Naive B cell (primary cell): ENCODE measurements around the gene RORB. TPM values are rescaled to one million over a fixed set of nuclear protein-coding genes. Genes with fewer than 3 reads are reported as not detected.

Experiments
- ATAC-seq, 2 donors: fragments of 150-1000 bp; cut with Tn5 transposase; 2 replicates each; pipeline ENCODE4 v1.10.0; 2021; ENCODE audit warnings: low read depth in 2 of 2, mild to moderate bottlenecking in 2 of 2, moderate library complexity in 2 of 2
- DNase-seq: peaks from one replicate; pipeline ENCODE4 v3.0.0; 2022
- H3K27ac Mint-ChIP-seq, 6 donors: one replicate each; pipeline ENCODE4 v1.8.0; 2020 to 2022; ENCODE audit warnings: mild to moderate bottlenecking in 6 of 6, mixed read lengths in 6 of 6, moderate library complexity in 5 of 6, inconsistent platforms in 2 of 6
- H3K27me3 Mint-ChIP-seq, 3 donors: one replicate each; pipeline ENCODE4 v1.8.0; 2021 to 2022; ENCODE audit warnings: mixed read lengths in 3 of 3, mild to moderate bottlenecking in 1 of 3
- H3K36me3 Mint-ChIP-seq, 2 donors: one replicate each; pipeline ENCODE4 v1.8.0; 2020 to 2022; ENCODE audit warnings: mixed read lengths in 2 of 2, inconsistent platforms in 1 of 2, mild to moderate bottlenecking in 1 of 2
- H3K4me1 Mint-ChIP-seq, 3 donors: one replicate each; pipeline ENCODE4 v1.8.0; 2020 to 2022; ENCODE audit warnings: mixed read lengths in 3 of 3, inconsistent platforms in 1 of 3, mild to moderate bottlenecking in 1 of 3, moderate library complexity in 1 of 3
- H3K4me3 Mint-ChIP-seq, 8 donors: one replicate each; pipeline ENCODE4 v1.8.0; 2020 to 2022; ENCODE audit warnings: mild to moderate bottlenecking in 8 of 8, mixed read lengths in 8 of 8, moderate library complexity in 8 of 8, inconsistent platforms in 2 of 8
- H3K9me3 Mint-ChIP-seq, 7 donors: one replicate each; pipeline ENCODE4 v1.8.0; 2020 to 2022; ENCODE audit warnings: mixed read lengths in 7 of 7, mild to moderate bottlenecking in 5 of 7, inconsistent platforms in 2 of 7, moderate library complexity in 1 of 7
- polyA plus RNA-seq, 6 donors: library from polyadenylated mRNA; unstranded; fragments of 300-500 nt; fragmentation: Illumina TruSeq; gene quantifications; one replicate each; pipeline ENCODE4 v1.2.3, GENCODE V29; 2021; ENCODE audit warnings: low read depth in 6 of 6

RORB gene
- polyA plus RNA-seq, 6 donors from 2014 or later = not detected

DNA sequence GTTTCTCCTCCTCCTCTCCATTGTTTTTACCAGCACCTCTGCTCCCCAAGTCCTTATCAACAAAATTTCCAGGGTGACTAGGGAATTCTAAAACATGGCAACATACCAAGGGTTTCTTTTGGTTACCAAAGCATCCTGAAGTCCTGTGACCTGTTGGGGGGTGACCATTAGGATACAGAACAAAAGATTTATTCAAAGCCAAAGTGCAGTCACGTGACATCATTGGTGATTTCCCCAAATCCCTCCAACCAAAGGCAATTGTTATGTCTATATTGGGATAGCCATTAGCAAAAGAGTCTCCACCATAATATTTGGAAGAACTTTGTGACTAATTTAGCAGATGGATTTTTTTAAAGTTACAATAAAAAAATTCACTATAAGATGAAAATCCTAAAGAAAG lies 222.2 kb downstream of the RORB start:
- Mint-ChIP-seq H3K27me3 (peaks cover 5 to 23% (median 8%) of the 10 kb centered on the region in 3 donors), H3K9me3 (no peaks in the 10 kb centered on the region), H3K4me3 (no peak overlapping the region), H3K4me1 (no peaks in the 10 kb centered on the region), H3K27ac (no peak overlapping the region), H3K36me3 (no peaks in the 10 kb centered on the region)
- no peak for ATAC-seq
- DNase-seq = no peak

DNA sequence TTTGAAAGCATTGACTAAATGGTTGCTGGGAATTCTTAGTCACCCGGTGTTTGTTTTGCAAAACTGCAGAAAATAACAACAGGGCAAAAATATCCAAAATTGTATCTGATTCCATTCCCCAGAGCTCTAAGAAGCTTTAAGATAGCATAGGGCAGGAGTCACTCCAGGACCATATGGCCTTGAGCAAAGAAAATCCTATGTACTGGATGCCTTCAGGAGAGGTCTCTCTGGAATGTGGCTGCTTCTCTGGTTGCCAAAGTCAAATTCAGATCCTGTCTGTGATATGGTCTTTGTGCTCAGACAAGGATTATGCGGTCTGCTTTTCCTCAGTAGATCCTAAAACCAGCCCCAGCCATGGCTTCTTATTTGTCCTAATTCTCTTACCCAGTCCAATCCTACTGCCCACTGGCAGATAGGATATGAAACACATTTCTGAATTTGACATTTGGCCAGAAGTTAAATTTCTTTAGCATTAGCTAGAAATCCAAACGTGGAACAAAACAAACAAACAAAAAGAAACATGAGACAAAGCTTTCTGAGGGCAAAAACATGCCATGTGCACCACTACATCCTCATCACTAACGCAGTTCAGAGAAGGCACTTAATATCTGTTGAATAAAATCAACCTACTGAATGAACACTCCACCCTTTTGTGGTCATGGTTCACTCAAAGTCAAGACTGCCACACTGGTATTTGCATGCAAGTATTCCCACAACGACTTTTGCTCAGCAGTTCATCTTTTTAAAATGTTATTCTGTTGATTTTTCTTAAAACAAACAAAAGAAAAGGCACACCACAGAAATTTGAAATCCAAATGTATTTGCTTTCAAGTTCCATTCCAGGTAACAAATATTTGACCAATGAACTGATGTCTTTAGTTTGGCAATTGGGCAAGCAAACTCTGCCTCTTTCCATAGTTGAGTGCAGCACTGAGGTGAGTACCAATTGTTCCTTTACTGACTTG lies 224.8 kb downstream of the RORB start:
- DNase-seq (no peak), ATAC-seq (no peak)
- no peak overlapping the region for H3K27ac Mint-ChIP-seq
- H3K4me1 Mint-ChIP-seq = no peaks in the 10 kb centered on the region
- H3K27me3 Mint-ChIP-seq = peaks cover 13 to 34% (median 13%) of the 10 kb centered on the region in 3 donors
- H3K9me3 Mint-ChIP-seq = peaks cover 0 to 1% (median 0%) of the 10 kb centered on the region in 7 donors
- no peak overlapping the region for H3K4me3 Mint-ChIP-seq
- H3K36me3 Mint-ChIP-seq = no peaks in the 10 kb centered on the region

DNA sequence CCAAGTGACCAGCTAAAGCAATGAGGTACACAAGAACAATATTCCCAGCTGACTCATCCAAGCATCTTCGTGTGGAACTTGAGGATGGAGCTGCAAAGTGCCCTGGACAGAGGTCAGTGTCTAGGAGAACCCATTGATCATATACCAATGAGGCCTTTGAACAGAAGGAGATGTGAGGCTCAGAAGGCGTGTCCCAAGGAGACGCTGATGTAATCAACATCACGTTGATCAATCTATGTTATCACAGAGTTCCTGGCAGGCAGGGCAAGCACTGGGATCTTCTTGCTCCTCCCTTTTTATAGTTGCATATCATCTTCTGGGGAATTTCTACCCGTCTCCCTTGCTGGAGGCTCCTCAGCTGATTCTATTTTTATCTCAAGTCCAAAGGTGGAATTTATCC lies 227.2 kb downstream of the RORB start:
- Mint-ChIP-seq H3K27me3 (peaks cover 17 to 25% (median 17%) of the 10 kb centered on the region in 3 donors), H3K9me3 (peaks cover 0 to 1% (median 0%) of the 10 kb centered on the region in 7 donors), H3K4me3 (no peak overlapping the region), H3K27ac (no peak overlapping the region), H3K36me3 (no peaks in the 10 kb centered on the region), H3K4me1 (no peaks in the 10 kb centered on the region)
- ATAC-seq (no peak), DNase-seq (no peak)

DNA sequence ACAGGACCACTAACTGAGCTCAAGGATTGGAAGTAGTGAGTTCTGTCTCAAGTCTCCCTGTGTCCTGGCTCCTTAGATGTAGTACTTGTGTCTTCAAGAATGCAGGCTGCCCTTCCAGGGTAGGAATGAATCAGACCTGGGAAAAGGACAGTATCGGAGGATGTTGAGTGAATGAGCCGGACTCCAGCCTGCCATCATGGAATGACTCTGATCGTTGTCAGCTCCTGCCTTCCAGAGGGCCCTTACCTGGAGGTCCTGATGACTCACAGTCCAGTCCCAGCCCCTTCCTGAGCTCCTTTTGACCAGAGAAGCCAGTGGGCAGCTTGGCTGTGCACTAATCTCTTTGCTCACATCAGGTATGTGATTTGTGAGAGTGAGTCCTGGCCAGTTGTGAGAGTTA lies 229.4 kb downstream of the RORB start:
- ATAC-seq (no peak), DNase-seq (no peak)
- Mint-ChIP-seq H3K4me1 (no peaks in the 10 kb centered on the region), H3K9me3 (peaks cover 0 to 1% (median 0%) of the 10 kb centered on the region in 7 donors), H3K27me3 (peaks cover 9 to 18% (median 17%) of the 10 kb centered on the region in 3 donors), H3K36me3 (no peaks in the 10 kb centered on the region), H3K4me3 (no peak overlapping the region), H3K27ac (no peak overlapping the region)

DNA sequence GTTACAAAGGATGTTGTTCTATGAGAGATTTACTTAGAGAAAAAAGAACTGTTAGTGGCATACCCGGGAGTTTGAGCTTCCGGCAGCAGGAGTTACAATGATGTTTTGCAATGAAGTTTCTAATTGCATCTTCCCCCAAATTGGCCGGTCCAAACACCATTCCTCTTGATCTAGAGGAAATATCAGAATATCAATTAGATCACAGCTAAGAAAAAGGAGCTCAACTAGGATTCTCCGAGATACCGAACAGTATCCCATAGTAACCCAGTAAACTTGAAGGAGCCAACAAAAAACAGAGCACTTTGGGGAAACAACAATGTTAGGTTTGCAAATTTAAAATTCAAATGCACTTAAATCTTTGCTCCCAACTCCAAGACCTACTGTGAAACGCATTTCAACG lies 231.0 kb downstream of the RORB start:
- no peak overlapping the region for H3K4me3 Mint-ChIP-seq
- H3K9me3 Mint-ChIP-seq = peaks cover 0 to 1% (median 0%) of the 10 kb centered on the region in 7 donors
- H3K36me3 Mint-ChIP-seq = no peaks in the 10 kb centered on the region
- H3K27me3 Mint-ChIP-seq = peaks cover 9 to 17% (median 13%) of the 10 kb centered on the region in 3 donors
- no peaks in the 10 kb centered on the region for H3K4me1 Mint-ChIP-seq
- no peak for DNase-seq
- H3K27ac Mint-ChIP-seq = no peak overlapping the region
- no peak for ATAC-seq

DNA sequence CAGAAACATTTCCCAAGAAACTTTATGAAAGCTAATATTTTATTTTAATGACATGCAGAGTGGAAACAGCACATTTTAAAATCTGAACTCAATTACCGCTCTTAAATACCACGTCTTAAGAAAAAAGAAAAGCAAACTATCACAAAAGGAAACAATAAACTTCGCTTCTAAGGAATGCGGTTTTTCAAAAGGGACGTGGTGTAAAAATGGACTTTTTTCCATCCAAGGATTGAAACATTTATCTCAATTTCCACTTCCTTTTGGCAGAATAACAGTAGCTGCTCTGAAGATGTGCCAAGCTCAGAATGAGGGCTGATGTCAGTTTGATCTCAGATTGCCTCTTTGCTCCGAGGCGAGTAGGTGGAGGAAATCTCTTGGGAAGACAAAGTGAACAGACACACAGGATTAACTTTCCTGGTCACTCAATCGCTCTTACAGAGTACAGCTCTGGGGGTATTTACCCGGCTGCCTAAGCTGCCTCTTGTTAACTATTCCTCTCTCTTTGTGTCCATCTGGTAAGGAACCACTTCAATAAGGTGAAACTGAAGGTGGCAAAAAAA lies 232.1 kb downstream of the RORB start:
- H3K4me3 Mint-ChIP-seq = no peak overlapping the region
- ATAC-seq = no peak
- no peak for DNase-seq
- peaks cover 9 to 13% (median 12%) of the 10 kb centered on the region in 3 donors for H3K27me3 Mint-ChIP-seq
- no peaks in the 10 kb centered on the region for H3K36me3 Mint-ChIP-seq
- no peak overlapping the region for H3K27ac Mint-ChIP-seq
- H3K4me1 Mint-ChIP-seq = no peaks in the 10 kb centered on the region
- peaks cover 0 to 1% (median 0%) of the 10 kb centered on the region in 7 donors for H3K9me3 Mint-ChIP-seq

DNA sequence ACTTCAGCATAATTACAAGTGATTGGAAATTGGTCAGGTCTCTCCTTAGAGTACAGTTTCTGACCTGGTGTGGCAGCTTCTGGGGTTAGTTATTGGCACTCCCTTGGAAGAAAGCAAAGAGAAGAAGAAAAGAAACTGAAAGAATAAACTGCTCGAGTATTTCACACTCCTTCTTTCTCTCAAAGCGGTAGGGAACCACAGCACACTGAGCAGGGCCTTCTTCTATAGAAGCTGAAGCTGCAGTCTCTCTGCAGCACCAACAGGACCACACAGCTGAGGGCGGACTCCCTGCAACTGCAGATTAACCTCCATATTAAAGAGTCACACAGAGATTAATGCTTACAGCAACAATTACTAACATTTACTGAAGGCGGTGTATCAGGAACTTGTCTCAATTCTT lies 238.6 kb downstream of the RORB start:
- H3K4me3 Mint-ChIP-seq = no peak overlapping the region
- H3K36me3 Mint-ChIP-seq = no peaks in the 10 kb centered on the region
- H3K27ac Mint-ChIP-seq = no peak overlapping the region
- H3K4me1 Mint-ChIP-seq = no peaks in the 10 kb centered on the region
- DNase-seq (no peak), ATAC-seq (no peak)
- peaks cover 6 to 12% (median 11%) of the 10 kb centered on the region in 3 donors for H3K27me3 Mint-ChIP-seq
- H3K9me3 Mint-ChIP-seq = no peaks in the 10 kb centered on the region

DNA sequence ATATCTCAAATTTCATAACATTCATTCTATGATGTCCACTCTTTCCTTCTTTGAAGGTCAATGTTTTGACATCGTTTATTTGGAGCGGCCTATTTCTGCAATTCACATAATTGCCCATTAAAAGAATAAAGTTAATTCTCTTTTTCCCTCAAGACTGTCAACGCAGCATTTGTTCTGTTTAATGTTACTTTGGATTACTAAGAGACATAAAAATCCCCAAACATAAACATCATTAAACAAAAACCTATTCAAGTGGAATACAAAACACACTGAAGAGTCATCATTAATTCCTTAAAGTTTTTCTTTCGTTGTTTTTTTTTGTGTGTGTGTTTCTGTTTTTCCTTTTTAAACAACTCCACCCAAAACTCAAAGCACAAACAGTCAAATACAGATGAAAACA lies 239.5 kb downstream of the RORB start:
- no peak overlapping the region for H3K27ac Mint-ChIP-seq
- no peaks in the 10 kb centered on the region for H3K4me1 Mint-ChIP-seq
- ATAC-seq (no peak), DNase-seq (no peak)
- no peaks in the 10 kb centered on the region for H3K36me3 Mint-ChIP-seq
- no peaks in the 10 kb centered on the region for H3K9me3 Mint-ChIP-seq
- H3K4me3 Mint-ChIP-seq = no peak overlapping the region
- H3K27me3 Mint-ChIP-seq = peaks cover 6 to 12% (median 11%) of the 10 kb centered on the region in 3 donors

DNA sequence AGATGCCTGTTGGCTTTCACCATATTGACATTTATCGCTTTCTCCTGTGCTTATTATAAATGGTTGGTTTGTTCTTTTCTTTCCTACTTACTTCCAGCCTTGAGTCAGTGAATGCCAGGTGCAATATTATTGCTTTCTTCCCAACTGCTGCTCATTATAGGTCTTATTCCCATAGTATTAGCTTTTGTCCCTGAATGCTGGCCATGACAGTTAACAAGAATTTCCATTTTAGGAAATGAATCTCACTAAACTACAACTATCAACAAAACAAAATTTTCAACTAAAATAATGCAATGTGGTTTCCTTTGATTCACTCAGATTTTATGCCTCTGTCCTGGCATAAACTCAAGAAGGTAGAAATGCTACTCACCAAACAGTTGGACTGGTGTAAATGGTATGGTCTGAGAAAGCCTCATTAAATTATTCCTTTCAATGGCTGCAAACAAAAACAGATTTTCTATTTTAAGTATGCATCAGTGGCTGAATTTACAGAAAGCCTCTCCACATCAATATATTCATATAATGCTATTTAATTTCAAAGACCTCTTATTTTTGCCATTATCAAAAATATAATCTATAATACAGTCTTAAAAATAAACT lies 245.2 kb downstream of the RORB start:
- H3K27me3 Mint-ChIP-seq = peaks cover 30 to 45% (median 40%) of the 10 kb centered on the region in 3 donors

More for the DNA sequence above, 245.2 kb downstream of the RORB start:
- ATAC-seq = no peak
- no peak overlapping the region for H3K4me3 Mint-ChIP-seq
- H3K27ac Mint-ChIP-seq = no peak overlapping the region
- H3K36me3 Mint-ChIP-seq = peaks cover 0 to 7% of the 10 kb centered on the region in 2 donors
- H3K4me1 Mint-ChIP-seq = no peaks in the 10 kb centered on the region
- no peak for DNase-seq
- H3K9me3 Mint-ChIP-seq = peaks cover 0 to 1% (median 0%) of the 10 kb centered on the region in 7 donors
